Caco-2 (cell line): ENCODE results near the gene SH3BP5. TPM values are rescaled to one million over a fixed set of nuclear protein-coding genes. Genes with fewer than 3 reads are reported as not detected.

ENCODE experiments used
- BruUV-seq: library from RNA; stranded (reverse); fragments of 400-500 nt; replicated peaks from 2 replicates; lab custom pipeline; 2021; lab: Mats Ljungman, UMichigan
- CTCF ChIA-PET: fragments of 300-600 bp; sonication (Branson Sonifier 250); formaldehyde crosslinking; loops from one replicate; lab custom pipeline; 2022; ENCODE audit warnings: antibody characterized with exemption; lab: Charles Lee
- POLR2A ChIA-PET: fragments of 300-600 bp; sonication (Branson Sonifier 250); formaldehyde crosslinking; loops from one replicate; lab custom pipeline; 2022; ENCODE audit warnings: antibody characterized with exemption; lab: Charles Lee
- DNase-seq, 2 experiments: peaks; one replicate each; pipeline versions ENCODE4 v3.0.0 to v3.0.0-alpha.2; 2020 to 2022
- H3K27me3 ChIP-seq: replicated peaks from 2 replicates; pipeline ENCODE4 v1.6.0; 2011; ENCODE audit warnings: low read length; ENCODE audit not compliant: control insufficient read depth, insufficient read depth
- H3K36me3 ChIP-seq: 2 replicates; pipeline ENCODE4 v1.5.1; 2011; ENCODE audit warnings: low read length; ENCODE audit not compliant: control insufficient read depth, insufficient read depth
- H3K4me1 ChIP-seq: fragments of 250-450 bp; sonication (Bioruptor Pico); 2 replicates; pipeline ENCODE4 v1.5.1; 2020; ENCODE audit warnings: mild to moderate bottlenecking
- H3K4me3 ChIP-seq: 2 replicates; pipeline ENCODE4 v1.5.1; 2011; ENCODE audit warnings: low read depth, mild to moderate bottlenecking, control low read depth, low read length
- H3K9me3 ChIP-seq: fragments of 250-450 bp; sonication (Bioruptor Pico); 2 replicates; pipeline ENCODE4 v1.5.1; 2020; ENCODE audit warnings: mild to moderate bottlenecking, moderate library complexity
- H3K27ac Mint-ChIP-seq: one replicate; pipeline ENCODE4 v1.8.0; 2022; ENCODE audit warnings: mixed read lengths; ENCODE audit not compliant: unreplicated experiment
- H3K27me3 Mint-ChIP-seq: one replicate; pipeline ENCODE4 v1.8.0; 2022; ENCODE audit warnings: mixed read lengths; ENCODE audit not compliant: insufficient read depth, unreplicated experiment
- H3K36me3 Mint-ChIP-seq: one replicate; pipeline ENCODE4 v1.8.0; 2022; ENCODE audit warnings: mild to moderate bottlenecking, mixed read lengths; ENCODE audit not compliant: insufficient read depth, unreplicated experiment
- H3K4me1 Mint-ChIP-seq: one replicate; pipeline ENCODE4 v1.8.0; 2022; ENCODE audit warnings: low read depth, mixed read lengths; ENCODE audit not compliant: unreplicated experiment
- H3K4me3 Mint-ChIP-seq: one replicate; pipeline ENCODE4 v1.8.0; 2022; ENCODE audit warnings: mild to moderate bottlenecking, moderate library complexity, mixed read lengths; ENCODE audit not compliant: unreplicated experiment
- H3K9me3 Mint-ChIP-seq: one replicate; pipeline ENCODE4 v1.8.0; 2022; ENCODE audit warnings: mixed read lengths; ENCODE audit not compliant: unreplicated experiment
- CTCF ChIP-seq, 2 experiments: fragments of 200-600 bp in 1 of 2; IDR thresholded peaks; 1 replicate in 1 of 2; 2 replicates in 1 of 2; pipeline versions ENCODE4 v1.5.1 to v1.8.0; 2011 to 2022; ENCODE audit warnings: antibody characterized with exemption in 1 of 2, control low read depth in 1 of 2, inconsistent platforms in 1 of 2, low read depth in 1 of 2, low read length in 1 of 2, mild to moderate bottlenecking in 1 of 2, moderate library complexity in 1 of 2; ENCODE audit not compliant: insufficient read depth in 1 of 2, severe bottlenecking in 1 of 2, unreplicated experiment in 1 of 2
- intact Hi-C: fragments of 100-400 bp; cut with micrococcal nuclease; formaldehyde crosslinking; loops from one replicate; pipeline ENCODE4 v1.10.0; 2022; ENCODE audit not compliant: unreplicated experiment
- total RNA-seq: library from RNA; stranded (reverse); gene quantifications from 2 replicates; pipeline ENCODE4 v1.2.3, GENCODE V29; 2022

The SH3BP5 gene
- total RNA-seq, 1 experiment from 2014 or later, result 26.1 TPM

DNA sequence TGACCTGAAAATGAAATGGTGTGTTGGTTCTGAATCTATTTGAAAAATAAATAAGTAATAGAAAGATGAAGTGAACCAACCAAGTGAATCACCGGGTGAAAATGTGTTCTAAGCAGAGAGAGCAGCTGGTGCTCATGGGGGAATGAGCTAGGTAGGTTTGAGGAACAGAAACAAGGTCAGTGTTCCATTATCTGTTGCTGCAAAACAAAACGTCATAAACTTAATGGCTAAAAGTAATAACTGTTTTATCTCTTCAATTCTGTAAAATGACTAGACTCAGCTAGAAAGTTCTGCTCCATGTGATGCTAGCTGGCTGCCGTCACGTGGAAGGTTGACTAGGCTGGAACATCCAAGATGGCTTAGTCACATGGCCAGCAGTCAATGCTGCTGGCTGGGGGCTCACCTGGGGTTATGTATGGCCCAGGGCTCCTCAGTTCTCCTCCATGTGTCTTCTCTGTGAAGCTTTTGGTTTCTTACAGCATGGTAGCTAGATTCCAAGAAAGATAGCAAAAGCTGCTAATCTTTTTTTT lies 13.3 kb upstream of the SH3BP5 start:
- POLR2A ChIA-PET, result interaction anchor here (0.7 kb wide), 1 partner anchor 11 kb away, joined by 4 read pairs; no protein-coding TSS in a partner anchor

GRCh38 chr3:15345066-15345607 lies 12.8 kb upstream of the SH3BP5 start:
- 0 out of 2 replicates have a peak, but pooled peaks cover 2% of the 10 kb centered on the region for H3K9me3 ChIP-seq
- Mint-ChIP-seq H3K36me3 (no peaks in the 10 kb centered on the region), H3K4me1 (peaks cover 6% of the 10 kb centered on the region), H3K4me3 (no peak overlapping the region), H3K27me3 (no peaks in the 10 kb centered on the region), H3K27ac (no peak overlapping the region), H3K9me3 (peaks cover 3% of the 10 kb centered on the region)
- POLR2A ChIA-PET, result interaction anchor here (0.7 kb wide), 1 partner anchor 11 kb away, joined by 4 read pairs; no protein-coding TSS in a partner anchor
- no peak overlapping the region for H3K4me3 ChIP-seq
- no peak for DNase-seq
- no TSS peak for BruUV-seq
- CTCF ChIA-PET, result interaction anchor here (0.6 kb wide), 1 partner anchor 59 kb away, joined by 3 read pairs; no protein-coding TSS in a partner anchor
- TF ChIP-seq CTCF (IDR thresholded peaks at IDR 0.05; ENCODE audit: insufficient read depth in 1 of 2, low read depth in 1 of 2, low read length in 1 of 2, severe bottlenecking in 1 of 2, unreplicated experiment in 1 of 2), result no peak
- H3K4me1 ChIP-seq, result peaks cover 7% of the 10 kb centered on the region
- H3K27me3 ChIP-seq, result no peaks in the 10 kb centered on the region
- H3K36me3 ChIP-seq, result no peaks in the 10 kb centered on the region
- intact Hi-C loops, result no loop called here

More for the DNA sequence above, 13.3 kb upstream of the SH3BP5 start:
- Histone ChIP-seq H3K4me1 (peaks cover 7% of the 10 kb centered on the region), H3K4me3 (no peak overlapping the region), H3K27me3 (no peaks in the 10 kb centered on the region), H3K9me3 (0 out of 2 replicates have a peak, but pooled peaks cover 2% of the 10 kb centered on the region), H3K36me3 (no peaks in the 10 kb centered on the region)
- no peak for TF ChIP-seq CTCF (IDR thresholded peaks at IDR 0.05; ENCODE audit: insufficient read depth in 1 of 2, low read depth in 1 of 2, low read length in 1 of 2, severe bottlenecking in 1 of 2, unreplicated experiment in 1 of 2)
- Mint-ChIP-seq H3K4me3 (no peak overlapping the region), H3K4me1 (peaks cover 6% of the 10 kb centered on the region), H3K27ac (no peak overlapping the region), H3K36me3 (no peaks in the 10 kb centered on the region), H3K9me3 (peaks cover 9% of the 10 kb centered on the region), H3K27me3 (no peaks in the 10 kb centered on the region)
- no TSS peak for BruUV-seq
- intact Hi-C loops, result no loop called here
- DNase-seq, result no peak
- CTCF ChIA-PET, result interaction anchor here (0.6 kb wide), 1 partner anchor 60 kb away, joined by 3 read pairs; no protein-coding TSS in a partner anchor

GRCh38 chr3:15342945-15343344 lies 10.6 kb upstream of the SH3BP5 start:
- Histone ChIP-seq H3K36me3 (no peaks in the 10 kb centered on the region), H3K4me3 (no peak overlapping the region), H3K9me3 (no peaks in the 10 kb centered on the region), H3K27me3 (no peaks in the 10 kb centered on the region), H3K4me1 (peaks cover 7% of the 10 kb centered on the region)
- Mint-ChIP-seq H3K9me3 (no peaks in the 10 kb centered on the region), H3K27ac (no peak overlapping the region), H3K36me3 (no peaks in the 10 kb centered on the region), H3K4me1 (peaks cover 6% of the 10 kb centered on the region), H3K4me3 (no peak overlapping the region), H3K27me3 (no peaks in the 10 kb centered on the region)
- CTCF ChIA-PET, result no interaction called here
- no peak for TF ChIP-seq CTCF (IDR thresholded peaks at IDR 0.05; ENCODE audit: insufficient read depth in 1 of 2, low read depth in 1 of 2, low read length in 1 of 2, severe bottlenecking in 1 of 2, unreplicated experiment in 1 of 2)
- intact Hi-C loops, result no loop called here
- DNase-seq, result no peak
- POLR2A ChIA-PET, result no interaction called here
- BruUV-seq, result no TSS peak
